HG03045 (cell line): Measurements from ENCODE around the gene JMJD1C.
"Not testable (repeated sequence)": the region's sequence is repeated elsewhere in the genome, so short reads cannot be mapped to it uniquely, and the experiment has no call there.

Experiments
- ATAC-seq: cut with Tn5 transposase; IDR thresholded peaks from one replicate; pipeline ENCODE4 v1.9.1; 2021; ENCODE audit warnings: mild to moderate bottlenecking, moderate library complexity; ENCODE audit not compliant: unreplicated experiment

Gene JMJD1C

DNA sequence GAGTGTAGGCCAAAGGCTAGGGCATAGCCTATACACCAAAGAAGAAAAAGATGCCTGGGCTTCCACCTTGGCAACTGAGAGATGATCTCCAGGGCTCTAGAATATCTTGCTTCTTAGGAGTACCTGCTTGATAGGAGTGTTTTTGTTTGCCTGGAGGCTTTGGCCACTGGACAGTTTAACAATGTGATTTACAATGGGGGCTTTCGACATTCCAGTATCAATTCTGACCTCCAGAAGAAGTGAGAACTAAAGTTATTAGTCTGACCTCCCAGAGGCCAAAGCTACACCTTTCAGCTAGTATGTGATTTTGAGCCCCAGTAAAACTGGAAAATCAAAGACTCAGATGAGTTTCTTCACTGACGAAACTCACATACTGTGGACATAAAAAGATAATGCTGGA is 96.1 kb downstream of the JMJD1C start:
- no peak for ATAC-seq

- no peak for ATAC-seq
These were observed 97.4 kb downstream of the JMJD1C start for GRCh38 chr10:63368365-63368764.

- ATAC-seq, result no peak
These were observed 98.8 kb downstream of the JMJD1C start for GRCh38 chr10:63366933-63367332.

GRCh38 chr10:63365976-63366765 is 99.6 kb downstream of the JMJD1C start:
- ATAC-seq, result no peak

- ATAC-seq, result no peak
These were observed 100.9 kb downstream of the JMJD1C start for GRCh38 chr10:63364918-63365317.

GRCh38 chr10:63363951-63364350 is 101.8 kb downstream of the JMJD1C start:
- ATAC-seq, result no peak

DNA sequence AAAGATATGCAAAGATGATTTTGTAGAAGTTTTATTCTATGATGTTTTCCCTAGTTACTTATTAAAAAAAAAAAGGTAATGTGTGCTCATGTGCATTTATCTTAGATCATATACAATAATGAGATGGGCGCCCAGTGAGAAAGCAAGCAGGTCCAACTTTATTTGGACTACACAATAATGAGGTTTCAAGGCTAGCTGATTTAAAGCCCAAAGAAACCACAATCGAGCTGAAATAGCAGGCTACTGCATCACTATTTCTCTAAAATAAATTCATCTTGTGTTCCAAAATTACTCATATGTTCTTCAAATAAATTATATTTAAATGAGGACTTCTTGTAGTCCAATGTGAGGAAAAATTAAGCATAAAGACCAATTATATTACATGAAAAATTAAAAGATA is 110.1 kb downstream of the JMJD1C start:
- ATAC-seq, result peak; percentile 13

DNA sequence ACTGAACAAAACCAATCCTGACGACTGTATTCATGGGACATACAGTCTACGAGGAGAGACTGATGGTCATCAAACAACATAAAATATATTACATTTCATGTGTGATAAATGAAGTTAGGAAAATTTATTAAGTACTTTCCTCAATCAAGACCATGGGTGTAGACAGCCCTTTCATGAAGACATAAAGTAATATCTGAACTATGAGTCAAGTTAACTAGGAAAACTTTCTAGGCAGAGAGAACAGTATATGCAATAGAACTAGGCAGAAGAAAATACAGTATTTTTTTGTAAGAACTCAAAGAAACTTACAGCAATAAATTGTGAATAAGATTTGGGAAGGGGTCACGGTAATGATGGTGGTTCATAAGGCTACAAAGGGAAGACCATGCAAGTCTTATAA is 112.8 kb downstream of the JMJD1C start:
- ATAC-seq, result no peak

DNA sequence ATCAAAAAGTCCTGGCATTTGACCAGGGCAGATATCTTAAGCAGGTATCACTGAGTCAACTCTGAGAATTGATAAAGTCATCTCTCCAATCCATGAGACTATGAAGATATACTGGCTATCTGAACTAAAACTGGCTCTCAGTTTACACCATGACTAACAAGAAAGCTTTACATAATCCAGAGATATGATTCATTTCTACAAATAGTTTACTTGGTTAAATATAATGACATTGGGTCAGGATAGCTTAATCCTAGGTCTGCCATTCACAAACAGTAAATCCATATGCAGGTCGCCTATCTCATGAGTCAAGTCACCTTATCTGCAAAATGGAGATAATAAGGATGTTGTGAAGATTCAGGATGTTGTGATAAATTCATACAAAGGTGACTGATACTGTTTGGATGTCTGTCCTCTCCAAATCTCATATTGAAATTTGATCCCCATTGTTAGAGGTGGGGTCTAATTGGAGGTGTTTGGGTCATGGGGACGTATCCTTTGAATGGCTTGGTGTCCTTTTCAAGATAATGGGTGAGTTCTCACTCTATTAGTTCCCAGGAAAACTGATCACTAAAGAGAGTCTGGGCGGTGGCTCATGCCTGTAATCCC is 117.4 kb downstream of the JMJD1C start:
- ATAC-seq, result no peak

DNA sequence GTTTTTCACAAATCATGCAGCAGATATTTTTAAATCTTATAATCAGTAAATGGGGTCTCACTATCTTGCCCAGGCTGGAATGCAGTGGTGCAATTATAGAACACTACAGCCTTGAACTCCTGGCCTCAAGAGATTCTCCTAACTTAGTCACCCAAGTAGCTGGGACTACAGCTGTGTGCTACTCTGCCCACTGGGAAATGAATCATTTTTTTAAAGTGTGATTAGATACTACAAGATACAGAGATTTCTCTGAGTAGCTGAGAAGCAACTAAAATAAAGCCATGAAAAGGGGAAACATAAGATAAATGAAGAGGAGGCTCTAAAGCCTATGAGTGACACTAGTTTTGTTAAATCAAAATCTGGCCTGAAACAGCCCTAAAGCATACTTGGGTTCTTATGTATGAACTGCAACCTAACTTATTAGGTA is 119.7 kb downstream of the JMJD1C start:
- no peak for ATAC-seq

- ATAC-seq, result no peak
These were observed 121.5 kb downstream of the JMJD1C start for GRCh38 chr10:63344269-63344668.

- ATAC-seq, result no peak
These were observed 122.3 kb downstream of the JMJD1C start for GRCh38 chr10:63343476-63343875.

- not testable (repeated sequence) for ATAC-seq
These were observed 126.1 kb downstream of the JMJD1C start for GRCh38 chr10:63339640-63340039.

DNA sequence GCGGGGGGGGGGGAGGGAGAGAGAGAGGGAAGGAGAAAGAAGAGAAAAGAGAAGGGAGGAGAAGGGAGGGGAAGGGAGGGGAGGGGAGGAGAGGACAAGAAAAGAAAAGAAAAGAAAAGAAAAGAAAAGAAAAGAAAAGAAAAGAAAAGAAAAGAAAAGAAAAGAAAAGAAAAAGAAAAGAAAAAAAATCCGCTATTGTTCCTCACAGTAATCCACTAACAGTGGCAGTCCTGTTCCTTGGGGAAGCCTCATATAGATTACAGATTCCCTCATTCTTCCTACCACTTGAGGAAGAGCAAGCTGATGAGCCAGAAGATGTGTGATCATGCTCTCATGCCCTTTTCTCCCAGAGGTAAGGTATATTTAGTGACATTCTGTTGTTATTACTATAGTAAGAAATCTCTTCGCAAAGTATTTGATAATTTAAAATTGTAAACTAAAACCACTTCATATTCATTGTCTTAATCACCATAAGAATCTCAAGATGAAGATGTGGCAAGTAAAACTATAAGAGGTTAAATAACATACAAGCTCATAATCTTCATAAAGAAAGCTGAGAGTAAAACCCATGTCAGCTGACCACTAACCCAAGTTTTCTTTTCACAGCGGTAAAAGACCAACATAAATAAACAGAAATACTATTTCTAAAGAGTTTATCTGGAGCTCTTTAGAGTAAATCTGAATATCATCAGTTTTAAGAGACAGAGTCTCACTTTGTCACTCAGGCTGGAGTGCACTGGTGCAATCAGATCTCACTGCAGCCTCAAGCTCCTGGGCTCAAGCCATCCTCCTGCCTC is 128.1 kb downstream of the JMJD1C start:
- ATAC-seq, result no peak

DNA sequence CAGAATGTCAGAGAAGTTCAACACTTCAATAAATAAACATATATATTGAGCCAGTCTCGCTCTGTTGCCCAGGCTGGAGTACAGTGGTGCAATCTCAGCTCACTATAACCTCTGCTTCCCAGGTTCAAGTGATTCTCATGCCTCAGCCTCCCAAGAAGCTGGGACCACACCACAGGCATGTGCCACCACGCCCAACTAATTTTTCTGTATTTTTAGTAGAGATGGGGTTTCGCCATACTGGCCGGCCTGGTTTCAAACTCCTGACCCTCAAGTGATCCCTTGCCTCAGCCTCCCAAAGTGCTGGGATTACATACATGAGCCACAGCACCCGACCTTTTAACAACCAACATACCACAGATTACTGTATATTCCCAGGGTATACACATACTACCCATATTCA is 134.2 kb downstream of the JMJD1C start:
- ATAC-seq, result no peak

DNA sequence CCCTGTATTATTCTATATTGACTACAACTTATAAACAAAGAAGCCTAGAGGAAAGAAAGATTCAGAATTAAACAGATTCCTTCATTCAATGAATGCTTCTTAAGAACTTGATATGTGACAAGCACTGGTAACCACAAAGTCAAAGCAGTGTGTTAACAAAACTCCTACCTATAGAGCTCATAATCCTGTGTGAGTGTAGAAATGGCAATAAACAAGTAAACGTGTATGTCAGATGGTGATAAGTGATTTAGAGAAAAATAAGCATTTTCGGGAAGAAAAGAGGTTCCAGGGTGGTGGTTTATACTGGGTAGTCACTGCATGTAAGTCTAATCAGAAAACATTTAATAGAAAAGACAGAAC is 141.3 kb downstream of the JMJD1C start:
- no peak for ATAC-seq

GRCh38 chr10:63323701-63324494 is 141.9 kb downstream of the JMJD1C start:
- ATAC-seq, result no peak

DNA sequence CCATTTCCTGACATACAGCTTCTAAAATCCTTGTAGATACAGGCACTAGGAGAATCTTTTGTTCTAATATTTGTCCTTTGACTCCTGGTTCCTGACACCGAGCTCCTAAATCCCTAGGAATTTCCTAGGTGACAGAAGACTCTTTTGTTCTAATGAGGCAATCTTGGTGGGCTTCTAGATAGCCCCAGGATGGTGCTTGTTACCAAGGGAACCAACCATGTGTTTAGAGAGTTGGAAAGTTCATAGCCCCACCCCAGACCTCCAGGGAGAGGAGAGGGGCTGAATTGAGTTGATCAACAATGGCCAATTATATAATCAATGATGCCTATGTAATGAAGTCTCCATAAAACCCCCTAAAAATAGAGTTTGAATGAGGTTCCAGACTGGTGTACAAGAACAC is 145.1 kb downstream of the JMJD1C start:
- no peak for ATAC-seq

DNA sequence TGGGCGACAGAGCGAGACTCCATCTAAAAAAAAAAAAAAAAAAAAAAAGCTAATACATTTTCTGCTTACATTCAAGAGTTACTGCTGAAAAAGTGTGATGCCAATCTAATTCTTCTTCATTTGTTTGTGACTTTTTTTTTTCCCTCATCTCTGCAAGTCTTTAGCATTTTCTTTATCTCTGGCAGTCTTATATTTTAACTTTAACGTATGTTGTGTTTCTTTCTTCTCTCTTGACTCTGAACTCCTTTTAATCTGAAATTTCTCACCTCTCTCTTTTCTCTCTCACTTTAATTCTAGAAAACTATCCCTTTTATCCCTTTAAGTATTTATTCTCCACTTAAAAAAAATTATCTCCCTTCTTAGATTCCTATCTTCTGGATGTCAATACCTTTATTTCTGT is 146.5 kb downstream of the JMJD1C start:
- no peak for ATAC-seq

GRCh38 chr10:63318491-63318890 is 147.3 kb downstream of the JMJD1C start:
- no peak for ATAC-seq

- ATAC-seq, result no peak
These were observed 151.8 kb downstream of the JMJD1C start for GRCh38 chr10:63314020-63314419.
